ENCODE results near the gene RAB19.
"Not testable (repeated sequence)": the region's sequence is repeated elsewhere in the genome, so short reads cannot be mapped to it uniquely, and the experiment has no call there.

The RAB19 gene

DNA sequence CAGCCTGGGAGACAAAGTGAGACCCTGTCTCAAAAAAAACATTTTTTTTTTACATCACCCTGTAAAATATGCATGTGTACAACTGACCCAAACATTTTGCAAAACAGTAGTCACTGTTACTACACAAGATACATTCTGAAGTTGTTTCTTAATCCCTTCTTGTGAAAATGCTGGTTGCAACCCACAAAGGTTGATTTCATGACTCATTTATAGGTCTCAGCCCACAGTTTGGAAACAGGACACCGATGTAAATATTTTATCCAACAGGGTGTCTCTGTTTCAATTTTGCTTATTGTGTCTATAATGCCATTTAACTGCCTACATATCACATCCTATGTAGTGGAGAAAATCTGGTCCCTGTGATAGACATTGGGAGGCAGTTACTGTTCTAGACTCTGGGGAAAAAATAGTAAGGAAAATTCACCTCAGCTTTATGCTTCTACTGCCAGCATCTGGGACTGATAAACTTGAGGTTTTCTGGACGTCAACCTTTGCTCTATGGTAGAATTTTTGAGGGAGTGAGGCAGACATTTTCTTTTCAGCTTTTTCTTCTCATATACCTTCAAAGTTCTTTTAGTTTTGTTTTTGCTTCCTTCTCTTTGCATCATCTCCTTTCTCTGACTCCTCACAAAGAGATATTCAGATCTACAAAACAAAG lies 1.6 kb upstream of the RAB19 start:
- FAIRE-seq = no peak

DNA sequence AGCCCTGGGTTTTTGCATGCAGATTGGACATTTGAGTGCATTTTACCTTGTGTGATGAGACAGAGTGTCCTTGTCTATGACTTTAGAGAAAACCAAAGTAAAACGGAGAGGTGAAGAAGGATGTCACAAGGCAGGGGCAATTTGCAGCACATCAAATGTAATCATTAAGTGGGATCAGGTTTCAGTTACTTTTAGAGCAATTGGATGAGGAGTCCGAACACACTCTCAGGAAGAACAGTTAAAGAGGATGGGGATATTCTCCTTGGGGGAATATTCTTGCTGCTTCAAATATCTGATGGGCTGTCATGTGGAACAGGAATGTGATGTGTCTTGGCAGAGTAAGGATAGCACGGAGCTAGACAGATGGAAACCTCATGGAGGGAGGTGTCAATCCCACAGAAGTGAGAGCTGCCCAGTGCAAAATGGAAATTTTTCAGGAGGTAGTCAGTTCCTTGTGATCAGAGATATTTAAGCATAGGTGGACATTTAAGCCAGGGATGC lies 757 bp downstream of the RAB19 start:
- no peak for FAIRE-seq

DNA sequence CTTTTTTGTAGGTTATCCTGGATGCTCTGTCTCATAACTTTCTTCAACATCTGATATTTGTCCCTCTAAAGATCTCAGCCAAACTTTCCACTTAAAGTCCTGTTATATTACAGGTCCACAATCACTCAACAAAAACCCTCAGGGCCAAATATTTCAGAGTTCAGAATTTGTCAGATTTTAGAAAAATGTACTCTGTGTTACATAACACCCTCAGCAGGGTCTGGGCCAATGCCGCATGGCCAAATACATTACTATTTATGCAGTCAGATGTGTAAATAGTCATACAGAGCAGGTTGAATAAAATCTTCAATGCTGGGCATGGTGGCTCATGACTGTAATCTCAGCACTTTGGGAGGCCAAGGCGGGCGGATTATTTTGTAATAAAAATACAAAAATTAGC lies 11.5 kb downstream of the RAB19 start:
- no peak for FAIRE-seq

DNA sequence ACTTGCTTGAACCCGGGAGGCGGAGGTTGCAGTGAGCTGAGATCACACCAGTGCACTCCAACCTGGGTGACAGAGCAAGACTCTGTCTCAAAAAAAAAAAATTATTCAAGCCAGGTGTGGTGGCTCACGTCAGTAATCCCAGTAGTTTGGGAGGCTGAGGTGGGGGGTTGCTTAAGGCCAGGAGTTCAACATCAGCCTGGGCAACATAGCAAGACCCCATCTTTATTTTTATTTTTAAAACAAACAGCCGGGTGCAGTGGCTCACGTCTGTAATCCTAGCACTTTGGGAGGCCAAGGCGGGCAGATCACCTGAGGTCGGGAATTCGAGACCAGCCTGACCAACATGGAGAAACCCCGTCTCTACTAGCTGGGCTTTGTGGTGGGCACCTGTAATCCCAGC lies 12.0 kb downstream of the RAB19 start:
- not testable (repeated sequence) for FAIRE-seq

DNA sequence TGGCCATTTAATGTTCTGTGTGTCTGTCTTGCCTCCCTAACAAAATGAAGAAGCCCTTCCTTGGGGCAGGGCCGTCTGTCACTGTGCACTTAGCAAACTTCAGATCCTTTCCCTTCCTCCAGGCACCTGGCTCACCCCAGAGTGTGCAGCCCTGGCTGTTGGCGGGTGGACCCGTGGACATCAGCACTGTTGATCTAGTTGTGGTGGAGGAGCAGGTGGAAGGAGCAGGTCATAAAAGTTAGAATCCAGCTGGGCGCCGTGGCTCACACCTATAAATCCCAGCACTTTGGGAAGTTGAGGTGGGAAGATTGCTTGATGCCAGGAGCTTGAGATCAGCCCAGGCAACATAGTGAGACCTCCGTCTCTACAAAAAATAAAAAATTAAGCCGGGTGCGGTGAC lies 12.7 kb downstream of the RAB19 start:
- no peak for FAIRE-seq

DNA sequence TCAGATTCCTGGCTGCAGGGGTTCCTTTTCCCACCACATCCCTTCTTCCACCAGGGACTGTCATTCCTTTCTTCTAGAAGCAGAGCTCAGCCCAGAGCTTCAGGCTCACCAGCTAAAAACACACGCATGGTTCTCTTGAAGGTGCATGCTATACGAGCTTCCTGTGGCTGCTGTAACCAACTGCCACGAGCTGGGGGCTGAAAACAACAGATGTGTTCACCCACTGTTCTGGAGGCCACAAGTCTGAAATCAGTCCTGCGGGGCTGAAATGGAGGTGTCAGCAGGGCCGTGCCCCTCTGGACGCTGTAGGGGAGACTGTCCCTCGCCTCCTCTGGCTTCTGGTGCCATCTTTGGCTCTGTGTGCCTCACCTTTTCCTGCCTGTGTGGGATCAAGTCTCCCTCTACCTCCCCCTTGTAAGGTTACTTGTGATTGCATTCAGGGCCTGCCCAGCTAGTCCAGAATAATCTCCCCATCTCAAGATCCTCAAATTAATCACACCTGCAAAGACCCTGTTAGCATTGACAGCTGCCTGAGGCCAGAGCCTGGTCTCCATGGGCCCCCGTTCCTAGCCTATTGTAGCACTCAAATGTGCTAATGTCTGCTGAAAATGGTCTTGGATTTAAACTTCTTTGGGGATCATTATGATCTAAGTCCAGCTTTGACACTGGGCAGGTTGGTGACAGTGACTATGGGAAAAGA lies 13.7 kb downstream of the RAB19 start:
- FAIRE-seq = no peak

DNA sequence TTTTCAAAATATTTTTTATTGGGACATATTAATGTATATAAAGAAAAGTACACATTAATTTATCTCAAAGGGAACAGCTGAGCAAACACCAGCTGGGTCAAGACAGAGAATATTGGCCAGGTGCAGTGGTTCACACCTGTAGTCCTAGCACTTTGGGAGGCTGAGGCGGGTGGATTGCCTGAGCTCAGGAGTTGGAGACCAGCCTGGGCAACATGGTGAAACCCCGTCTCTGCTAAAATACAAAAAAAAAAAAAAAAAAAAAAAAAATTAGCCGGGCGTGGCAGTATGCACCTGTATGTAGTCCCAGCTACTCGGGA lies 14.3 kb downstream of the RAB19 start:
- FAIRE-seq = not testable (repeated sequence)

DNA sequence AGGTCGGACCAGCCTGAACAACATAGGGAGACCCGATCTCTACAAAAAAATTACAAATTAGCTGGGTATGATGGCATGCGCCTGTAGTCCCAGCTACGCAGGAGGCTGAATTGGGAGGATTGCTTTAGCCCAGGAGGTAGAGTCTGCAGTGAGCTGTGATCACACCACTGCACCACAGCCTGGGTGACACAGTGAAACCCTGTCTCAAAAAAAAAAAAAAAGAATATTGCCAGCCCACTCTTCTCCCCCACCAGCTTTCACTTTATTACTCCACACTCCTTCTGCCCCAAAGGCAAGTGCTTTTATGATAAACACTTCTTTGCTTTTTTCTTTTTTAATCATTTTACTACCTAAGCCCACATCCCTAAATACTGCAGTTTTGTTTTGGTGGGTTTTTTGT lies 14.8 kb downstream of the RAB19 start:
- no peak for FAIRE-seq

DNA sequence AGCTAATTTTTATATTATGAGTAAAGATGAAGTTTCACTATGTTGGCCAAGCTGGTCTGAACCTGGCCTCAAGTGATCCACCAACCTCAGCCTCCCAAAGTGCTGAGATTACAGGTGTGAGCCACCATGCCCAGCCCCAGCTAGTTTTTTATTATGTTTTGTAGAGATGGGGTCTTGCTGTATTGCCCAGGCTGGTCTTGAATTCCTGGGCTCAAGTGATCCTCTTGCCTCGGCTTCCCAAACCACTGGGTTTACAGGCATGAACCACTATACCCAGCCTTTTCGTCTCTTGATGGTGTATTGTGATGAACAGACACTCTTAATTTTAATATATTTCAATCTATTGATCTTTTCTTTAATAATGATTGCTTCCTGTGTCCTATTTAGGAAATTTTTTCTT lies 17.7 kb downstream of the RAB19 start:
- FAIRE-seq = no peak

DNA sequence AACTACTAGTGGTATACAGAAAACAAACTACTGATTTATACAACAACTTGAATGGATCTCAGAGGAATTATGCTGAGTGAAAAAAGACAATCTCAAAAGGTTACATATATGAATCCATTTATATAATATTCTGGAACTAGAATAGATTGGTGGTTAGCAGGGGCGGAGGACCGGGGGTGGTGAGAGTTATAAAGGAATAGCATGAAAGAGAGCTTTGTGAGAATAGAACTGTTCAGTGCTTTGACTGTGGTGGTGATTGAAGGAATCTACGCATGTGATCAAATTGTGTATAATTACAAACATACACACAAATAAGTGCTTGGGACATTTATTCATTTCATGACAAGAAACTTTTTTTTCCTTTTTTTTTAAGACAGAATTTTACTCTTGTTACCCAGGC lies 19.6 kb downstream of the RAB19 start:
- FAIRE-seq = no peak

DNA sequence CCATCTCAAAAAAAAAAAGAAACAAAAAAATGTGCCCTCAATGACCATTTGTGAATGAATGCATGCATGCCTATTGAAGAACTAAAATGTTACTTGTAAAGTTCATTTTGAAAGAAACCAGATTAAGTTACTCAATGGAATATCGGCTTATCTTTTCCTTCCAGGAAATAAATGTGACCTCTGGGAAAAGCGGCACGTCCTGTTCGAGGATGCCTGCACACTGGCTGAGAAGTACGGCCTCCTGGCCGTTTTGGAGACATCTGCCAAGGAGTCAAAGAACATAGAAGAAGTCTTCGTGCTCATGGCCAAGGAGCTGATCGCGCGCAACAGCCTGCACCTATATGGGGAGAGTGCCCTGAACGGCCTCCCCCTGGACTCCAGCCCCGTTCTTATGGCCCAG lies 21.9 kb downstream of the RAB19 start:
- FAIRE-seq = no peak

DNA sequence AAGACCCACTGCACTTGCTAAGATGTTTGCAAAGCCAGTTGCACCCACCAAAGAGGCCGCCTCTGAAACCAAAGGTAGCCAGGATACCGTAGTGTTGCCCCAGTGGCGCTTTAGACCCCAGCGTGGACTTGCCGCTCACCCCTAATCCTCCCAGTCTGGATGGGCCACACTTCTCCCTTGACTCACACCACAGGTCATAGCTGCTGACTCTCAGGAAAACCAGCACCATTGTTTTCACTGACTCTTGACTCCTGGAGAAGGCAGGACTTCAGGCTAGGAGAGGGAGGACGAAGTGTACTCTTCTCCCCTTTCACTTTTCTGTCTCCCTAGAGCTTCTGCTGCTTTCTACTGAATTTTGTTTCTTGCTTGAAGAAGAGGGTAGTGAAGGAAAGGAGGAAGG lies 22.3 kb downstream of the RAB19 start:
- FAIRE-seq = no peak

DNA sequence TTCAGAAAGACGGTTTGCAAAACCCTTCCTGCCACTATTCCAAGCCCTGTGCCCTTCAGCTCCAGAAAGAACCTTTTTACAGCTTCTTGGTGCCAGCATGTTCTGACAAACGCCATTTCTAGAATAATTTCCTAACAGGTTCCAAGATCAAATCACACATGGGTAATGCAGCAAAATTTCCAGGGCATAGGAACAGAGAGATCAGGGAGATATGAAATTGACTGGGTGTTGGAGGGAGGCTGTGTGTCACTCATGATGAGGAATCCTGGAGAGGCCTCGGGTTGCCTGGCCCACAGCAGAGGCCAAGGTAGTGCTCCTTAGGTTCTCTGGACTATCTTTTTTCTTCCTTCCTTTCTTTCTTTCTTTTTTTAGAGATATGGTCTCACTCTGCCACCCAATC lies 29.5 kb downstream of the RAB19 start:
- FAIRE-seq = no peak

DNA sequence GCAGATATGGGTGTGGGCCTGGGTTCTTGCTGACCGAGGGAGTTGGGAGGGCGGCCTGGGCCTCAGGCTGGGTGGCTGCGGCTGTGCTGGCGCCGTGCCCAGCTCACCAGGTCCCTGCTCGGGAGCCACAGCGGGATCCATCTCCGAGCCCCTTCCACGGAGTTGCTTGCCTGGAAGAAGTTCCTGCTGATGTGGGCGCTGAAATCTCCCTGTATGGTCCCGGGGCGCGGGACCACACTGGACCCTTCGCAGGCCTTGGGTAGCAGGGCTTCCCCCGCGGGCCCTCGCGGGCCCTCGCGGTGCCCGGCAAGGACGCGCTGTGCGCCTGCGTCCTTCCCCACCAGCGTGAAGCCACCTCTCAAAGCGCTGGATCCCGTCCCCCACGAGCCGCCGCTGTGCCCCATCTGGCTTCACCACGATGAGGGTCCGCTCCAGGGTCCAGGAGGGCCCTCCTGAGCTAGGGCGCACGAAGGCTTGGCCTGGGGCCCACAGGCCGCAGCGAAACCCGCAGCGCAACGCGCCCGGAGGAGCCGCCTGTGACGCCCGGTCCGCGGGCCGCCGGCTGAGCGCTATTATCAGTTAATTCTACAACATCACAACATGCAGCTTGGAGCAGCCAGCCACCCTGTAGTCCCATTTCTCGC lies 31.5 kb downstream of the RAB19 start:
- no peak for FAIRE-seq

DNA sequence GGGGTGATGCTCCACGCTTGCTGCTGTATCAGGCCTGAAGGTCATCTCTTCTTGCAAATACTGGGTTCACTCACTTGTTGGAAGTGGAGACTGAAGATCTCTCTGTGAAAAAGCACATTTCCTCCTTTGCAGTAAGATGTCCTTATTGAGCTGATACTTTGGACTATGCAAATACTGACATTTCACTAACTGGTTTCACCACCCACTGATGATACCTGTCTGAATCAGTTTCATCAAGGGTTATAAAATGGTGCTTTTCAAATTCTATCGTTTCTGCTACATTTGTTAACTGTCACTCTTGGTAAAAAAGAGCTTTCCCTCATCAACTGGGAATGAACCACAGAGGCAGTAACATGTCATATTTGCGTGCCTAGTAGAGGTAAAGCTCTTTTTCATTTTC lies 35.5 kb downstream of the RAB19 start:
- FAIRE-seq = no peak

DNA sequence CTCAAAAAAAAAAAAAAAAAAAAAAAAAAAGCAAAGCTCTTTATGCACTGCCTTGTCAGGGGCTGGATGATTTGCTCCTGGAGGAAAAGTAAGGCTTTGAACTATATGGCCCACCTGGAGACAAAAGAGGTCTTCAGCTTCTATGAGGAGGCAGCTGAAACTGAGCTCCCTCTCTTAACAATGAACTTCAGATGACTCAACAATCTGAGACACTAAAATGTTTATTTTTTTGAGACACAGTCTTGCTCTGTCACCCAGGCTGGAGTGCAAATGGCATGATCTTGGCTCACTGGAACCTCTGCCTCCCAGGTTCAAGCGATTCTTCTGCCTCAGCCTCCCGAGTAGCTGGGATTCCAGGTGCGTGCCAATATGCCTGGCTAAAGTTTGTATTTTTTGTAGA lies 36.7 kb downstream of the RAB19 start:
- FAIRE-seq = no peak

DNA sequence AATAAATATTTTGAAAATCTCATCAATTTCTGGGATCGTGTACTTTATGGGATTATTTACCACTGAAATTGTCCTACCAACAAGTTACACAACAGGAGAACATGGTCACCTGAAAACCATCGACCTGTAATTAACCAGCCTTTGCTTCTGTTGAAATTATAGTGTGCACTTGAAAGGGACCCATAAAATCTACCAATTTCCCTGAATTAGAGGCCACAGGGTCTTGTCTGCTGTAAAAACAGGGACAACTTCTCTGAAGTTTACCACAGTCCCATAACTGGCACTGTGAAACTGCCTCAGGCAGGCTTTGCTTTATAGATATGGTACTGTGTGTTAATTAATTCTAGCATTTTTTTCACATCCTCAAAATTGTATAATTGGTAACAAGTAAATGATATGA lies 37.7 kb downstream of the RAB19 start:
- FAIRE-seq = no peak

DNA sequence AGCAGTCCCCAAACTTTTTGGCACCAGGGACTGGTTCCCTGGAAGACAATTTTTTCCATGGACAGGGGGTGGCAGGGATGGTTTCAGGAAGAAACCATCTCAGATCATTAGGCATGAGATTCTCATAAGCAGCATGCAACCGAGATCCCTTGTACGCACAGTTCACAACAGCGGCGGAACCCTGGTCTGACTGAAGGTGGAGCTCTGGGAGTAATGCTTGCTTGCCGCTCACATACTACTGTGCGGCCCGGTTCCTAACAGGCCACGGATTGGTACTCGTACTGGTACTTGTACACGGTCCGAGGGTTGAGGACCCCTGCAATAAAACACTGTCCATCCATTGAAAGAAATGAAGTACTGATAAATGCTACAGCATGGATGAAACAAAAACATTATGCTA lies 42.6 kb downstream of the RAB19 start:
- no peak for FAIRE-seq

DNA sequence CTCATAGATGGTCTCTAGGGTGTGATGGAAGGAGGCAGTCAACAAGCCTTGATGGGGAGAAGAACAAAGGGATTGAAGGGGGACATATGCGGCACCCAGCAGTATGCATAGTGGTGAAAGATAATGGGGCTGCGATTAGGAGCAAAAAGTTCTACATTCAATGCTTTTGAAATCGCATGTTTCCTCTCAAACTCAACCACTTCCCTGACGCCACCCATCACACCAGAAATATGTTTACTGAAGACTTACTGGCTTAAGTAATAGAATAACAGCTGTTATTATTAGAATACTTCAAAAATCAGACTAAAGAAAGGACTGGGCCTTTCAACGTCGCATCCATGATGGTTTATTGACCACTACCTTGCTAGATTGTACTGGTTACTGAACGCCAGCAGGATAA lies 44.0 kb downstream of the RAB19 start:
- FAIRE-seq = no peak

DNA sequence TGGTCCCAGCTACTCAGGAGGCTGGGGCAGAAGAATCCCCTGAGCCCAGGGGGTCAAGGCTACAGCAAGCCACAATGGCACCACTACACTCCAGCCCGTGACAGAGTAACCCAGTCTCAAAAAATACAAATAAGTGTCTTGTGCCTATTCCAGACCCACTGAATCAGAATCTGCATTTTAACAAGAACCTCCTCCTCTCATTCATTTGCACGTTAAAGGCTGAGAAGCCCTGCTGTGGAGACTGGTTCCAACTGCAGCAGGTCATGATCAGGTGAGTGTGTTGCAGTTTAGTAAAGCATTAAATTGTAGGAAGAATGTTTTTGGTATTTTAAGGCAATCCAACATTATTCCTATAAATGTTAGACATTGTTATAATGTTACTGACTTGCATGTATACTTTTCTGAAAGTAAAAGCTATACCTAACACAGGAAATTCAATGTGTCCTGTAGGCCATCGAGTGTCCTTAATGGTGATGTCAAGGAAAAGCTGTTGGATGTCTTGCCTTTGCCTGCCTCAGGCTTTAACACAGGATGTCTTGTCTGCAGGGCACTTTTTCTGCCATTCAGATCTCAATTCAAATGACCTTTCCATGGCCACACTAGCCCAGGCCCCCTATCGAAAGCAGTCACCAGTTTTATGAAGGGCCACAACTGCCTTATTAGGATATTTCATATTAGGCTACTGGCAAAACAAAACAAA lies 45.1 kb downstream of the RAB19 start:
- FAIRE-seq = no peak

DNA sequence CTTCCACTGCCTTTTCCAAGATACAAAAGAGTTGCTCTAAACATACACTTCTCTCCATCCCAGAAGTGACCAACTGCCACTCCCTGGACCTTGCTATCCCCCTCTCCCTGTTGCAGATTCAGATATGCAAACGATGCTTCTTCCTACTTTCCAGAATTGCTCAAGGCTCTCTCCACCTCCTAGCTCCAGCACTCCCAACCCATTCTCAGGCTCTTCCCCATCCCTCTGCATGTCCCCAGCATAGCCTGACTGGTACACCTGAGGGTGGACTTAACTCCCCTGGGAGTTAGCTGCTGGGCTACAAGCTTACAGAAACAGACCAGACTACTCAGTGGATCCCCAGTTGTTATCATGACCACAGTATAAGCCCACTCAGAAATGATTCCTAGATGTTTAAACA lies 47.9 kb downstream of the RAB19 start:
- FAIRE-seq = no peak

DNA sequence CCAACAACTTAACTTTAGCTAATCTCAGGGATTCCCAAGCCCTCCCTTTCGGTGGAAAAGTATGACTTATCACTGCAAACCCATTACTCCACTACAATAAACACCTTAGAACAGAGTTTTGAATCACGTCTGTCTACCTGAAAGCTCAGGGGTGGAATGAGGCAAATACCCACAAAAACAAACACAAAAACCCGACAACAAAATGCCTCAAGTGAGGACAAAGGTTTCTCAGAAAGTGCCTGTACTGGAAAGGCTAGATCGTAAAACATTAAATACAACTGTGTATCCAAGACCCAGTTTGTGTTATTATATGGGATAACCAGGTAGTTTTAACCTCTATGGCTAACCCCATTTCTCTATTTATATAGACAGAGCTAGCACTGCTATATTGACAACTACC lies 49.4 kb downstream of the RAB19 start:
- FAIRE-seq = no peak

DNA sequence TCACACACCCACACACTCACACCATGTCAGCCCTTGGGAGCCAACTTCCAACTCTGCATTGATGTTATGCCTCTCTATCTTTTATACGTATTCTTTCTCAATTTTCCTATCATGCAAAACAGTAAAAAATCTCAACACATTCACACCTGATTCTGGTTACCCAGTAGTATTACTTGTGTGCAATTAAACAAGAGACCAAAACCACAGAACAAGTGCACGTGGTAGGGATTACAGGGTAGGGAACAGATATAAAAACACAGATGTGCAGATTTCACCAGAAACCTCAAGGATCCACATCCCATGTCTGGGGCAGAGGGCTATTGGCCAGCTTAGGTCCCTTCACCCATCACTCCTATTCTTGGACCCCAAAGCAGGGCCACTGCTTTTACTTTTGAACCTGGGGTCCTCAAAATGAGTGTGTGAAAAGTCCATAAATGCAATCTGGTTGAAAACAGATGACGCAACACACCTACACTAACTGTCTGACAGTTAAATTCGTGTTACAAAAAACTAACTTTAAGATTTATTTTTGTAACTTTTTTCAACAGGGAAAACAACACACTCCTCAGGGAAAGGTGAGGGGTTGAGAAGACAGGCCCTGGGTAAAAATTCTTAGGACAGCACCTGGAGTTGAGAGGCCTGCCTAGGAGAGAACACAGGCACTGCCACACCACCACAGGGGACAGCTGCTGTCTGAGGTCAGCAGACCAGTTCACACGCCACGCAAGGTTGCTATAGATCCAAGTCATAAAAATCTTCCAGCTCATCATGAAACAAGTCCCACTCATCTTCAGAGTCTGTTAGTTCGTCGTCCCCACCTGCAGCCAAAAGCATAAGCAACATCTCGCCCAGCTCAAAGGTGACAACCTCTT lies 50.2 kb downstream of the RAB19 start:
- not testable (repeated sequence) for FAIRE-seq

Data from TTC549 (cell line).